ENCODE measurements around the gene SLC4A1AP. TPM values are rescaled to one million over a fixed set of nuclear protein-coding genes. Genes with fewer than 3 reads are reported as not detected.

The SLC4A1AP gene
- total RNA-seq, 1 donor from 2014 or later: 19.6 TPM

GRCh38 chr2:27736890-27737204 lies 73.2 kb downstream of the SLC4A1AP start:
- Histone ChIP-seq H3K4me3 (no peak overlapping the region), H3K4me1 (peaks cover 30% of the 10 kb centered on the region), H3K36me3 (no peaks in the 10 kb centered on the region), H3K9me3 (no peaks in the 10 kb centered on the region), H3K27me3 (ENCODE audit: low read depth) (no peaks in the 10 kb centered on the region), H3K27ac (peak overlapping the region; percentile 85)
- intact Hi-C loops (cut with DNase I): no loop called here
- DNase-seq (no peak), ATAC-seq (no peak)
- TF ChIP-seq, protein P1, sequence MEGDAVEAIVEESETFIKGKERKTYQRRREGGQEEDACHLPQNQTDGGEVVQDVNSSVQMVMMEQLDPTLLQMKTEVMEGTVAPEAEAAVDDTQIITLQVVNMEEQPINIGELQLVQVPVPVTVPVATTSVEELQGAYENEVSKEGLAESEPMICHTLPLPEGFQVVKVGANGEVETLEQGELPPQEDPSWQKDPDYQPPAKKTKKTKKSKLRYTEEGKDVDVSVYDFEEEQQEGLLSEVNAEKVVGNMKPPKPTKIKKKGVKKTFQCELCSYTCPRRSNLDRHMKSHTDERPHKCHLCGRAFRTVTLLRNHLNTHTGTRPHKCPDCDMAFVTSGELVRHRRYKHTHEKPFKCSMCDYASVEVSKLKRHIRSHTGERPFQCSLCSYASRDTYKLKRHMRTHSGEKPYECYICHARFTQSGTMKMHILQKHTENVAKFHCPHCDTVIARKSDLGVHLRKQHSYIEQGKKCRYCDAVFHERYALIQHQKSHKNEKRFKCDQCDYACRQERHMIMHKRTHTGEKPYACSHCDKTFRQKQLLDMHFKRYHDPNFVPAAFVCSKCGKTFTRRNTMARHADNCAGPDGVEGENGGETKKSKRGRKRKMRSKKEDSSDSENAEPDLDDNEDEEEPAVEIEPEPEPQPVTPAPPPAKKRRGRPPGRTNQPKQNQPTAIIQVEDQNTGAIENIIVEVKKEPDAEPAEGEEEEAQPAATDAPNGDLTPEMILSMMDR (IDR thresholded peaks at IDR 0.05): no peak

- intact Hi-C loops (cut with DNase I): no loop called here
- Histone ChIP-seq H3K36me3 (no peaks in the 10 kb centered on the region), H3K4me3 (no peak overlapping the region), H3K9me3 (no peaks in the 10 kb centered on the region), H3K27ac (peak overlapping the region; percentile 85), H3K4me1 (peaks cover 30% of the 10 kb centered on the region), H3K27me3 (ENCODE audit: low read depth) (no peaks in the 10 kb centered on the region)
- ATAC-seq: peak; percentile 5 to 9
- TF ChIP-seq, protein P1 (IDR thresholded peaks at IDR 0.05): no peak
- no peak for DNase-seq
Measured at GRCh38 chr2:27737676-27738348, 74.1 kb downstream of the SLC4A1AP start.

DNA sequence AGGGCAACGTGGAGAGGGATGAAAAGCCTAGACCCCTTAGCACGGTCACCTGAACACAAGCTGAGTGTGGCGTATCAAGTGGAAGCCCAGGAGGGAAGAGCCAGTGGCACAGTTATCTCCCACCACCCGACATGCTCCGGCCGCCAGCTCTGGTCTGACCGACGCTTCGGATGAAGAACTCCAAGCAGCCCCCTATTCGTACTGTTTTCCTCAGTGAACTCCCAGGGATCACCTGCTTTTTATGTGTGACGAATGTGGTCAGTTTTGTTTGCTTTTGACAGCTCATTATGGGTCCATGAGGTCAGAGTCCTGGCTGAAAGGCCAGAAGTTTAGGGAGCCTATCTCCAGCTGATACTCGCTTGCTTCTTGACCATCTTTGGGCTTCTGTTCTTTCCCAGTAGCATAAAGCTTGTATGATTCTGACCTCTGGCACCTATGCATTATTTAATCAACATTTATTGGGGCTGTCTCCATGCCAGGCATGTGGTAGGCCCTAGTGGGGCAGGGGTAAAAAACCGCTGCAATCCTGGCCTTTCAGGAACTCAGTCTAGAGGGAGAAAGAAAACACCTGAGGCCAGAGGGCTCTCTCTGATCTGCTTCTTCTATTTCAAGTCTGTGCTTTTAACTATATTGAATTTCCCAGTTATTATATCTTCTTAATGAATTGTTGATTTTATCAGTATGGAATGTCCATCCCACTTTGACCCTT lies 74.8 kb downstream of the SLC4A1AP start:
- H3K4me3 ChIP-seq: no peak overlapping the region
- ATAC-seq (no peak), DNase-seq (no peak)
- H3K9me3 ChIP-seq: no peaks in the 10 kb centered on the region
- intact Hi-C loops (cut with DNase I): no loop called here
- TF ChIP-seq, protein P1 (IDR thresholded peaks at IDR 0.05): no peak
- no peaks in the 10 kb centered on the region for H3K36me3 ChIP-seq
- H3K27me3 ChIP-seq (ENCODE audit: low read depth): no peaks in the 10 kb centered on the region
- H3K4me1 ChIP-seq: peaks cover 30% of the 10 kb centered on the region
- H3K27ac ChIP-seq: peak overlapping the region; percentile 85

DNA sequence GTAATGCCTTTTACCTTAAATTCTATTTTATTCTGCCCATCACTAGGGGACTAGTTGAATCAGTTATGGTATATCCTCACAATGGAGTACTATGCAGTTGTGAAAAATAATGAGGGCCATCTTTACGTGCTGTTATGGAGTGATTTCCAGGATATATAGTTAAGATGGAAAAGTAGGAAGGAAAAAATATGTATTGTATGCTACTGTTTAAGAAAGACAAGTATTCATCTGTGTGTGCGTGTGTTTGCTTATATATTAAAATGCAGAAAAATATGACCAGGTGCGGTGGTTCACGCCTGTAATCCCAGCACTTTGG lies 75.3 kb downstream of the SLC4A1AP start:
- no peak overlapping the region for H3K4me3 ChIP-seq
- ATAC-seq (no peak), DNase-seq (no peak)
- no peaks in the 10 kb centered on the region for H3K9me3 ChIP-seq
- H3K27me3 ChIP-seq (ENCODE audit: low read depth): no peaks in the 10 kb centered on the region
- intact Hi-C loops (cut with DNase I): no loop called here
- H3K27ac ChIP-seq: no peak overlapping the region
- no peaks in the 10 kb centered on the region for H3K36me3 ChIP-seq
- TF ChIP-seq, protein P1 (IDR thresholded peaks at IDR 0.05): no peak
- H3K4me1 ChIP-seq: peaks cover 30% of the 10 kb centered on the region

DNA sequence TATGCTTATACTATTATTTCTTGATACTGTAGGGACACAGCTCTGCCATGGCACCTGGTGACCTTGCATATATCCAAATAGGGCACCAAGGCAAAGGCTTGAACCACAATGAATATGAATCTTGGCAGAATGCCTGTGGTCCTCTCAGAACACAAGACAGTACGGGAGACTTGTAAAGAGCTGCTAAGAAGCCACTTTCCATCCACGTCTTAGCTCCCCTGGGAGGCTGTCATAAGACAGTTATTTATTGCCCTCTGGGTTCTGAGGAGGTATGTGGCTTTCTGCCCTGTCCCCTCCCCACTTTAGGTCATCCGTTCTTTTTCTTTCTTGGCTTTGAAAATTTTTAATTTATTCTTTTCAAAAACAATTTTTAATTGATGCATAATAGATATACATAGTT lies 78.0 kb downstream of the SLC4A1AP start:
- TF ChIP-seq, protein P1 (IDR thresholded peaks at IDR 0.05): no peak
- DNase-seq (no peak), ATAC-seq (no peak)
- intact Hi-C loops (cut with DNase I): no loop called here
- peaks cover 13% of the 10 kb centered on the region for H3K4me1 ChIP-seq
- no peaks in the 10 kb centered on the region for H3K27me3 ChIP-seq (ENCODE audit: low read depth)
- H3K9me3 ChIP-seq: no peaks in the 10 kb centered on the region
- H3K36me3 ChIP-seq: no peaks in the 10 kb centered on the region
- no peak overlapping the region for H3K4me3 ChIP-seq
- no peak overlapping the region for H3K27ac ChIP-seq
